ENCODE data around the gene FGD1. TPM values are rescaled to one million over a fixed set of nuclear protein-coding genes. Genes with fewer than 3 reads are reported as not detected.
A peak's percentile ranks its signal among the peaks of the same experiment; 100 is the strongest.

FGD1 gene
- total RNA-seq, 1 experiment from 2014 or later, result 13.9 TPM

GRCh38 chrX:54447461-54447860 lies 48.6 kb downstream of the FGD1 start:
- ChIA-PET POLR2A (interaction anchor here (0.6 kb wide), 1 partner anchor 269 kb away, joined by 3 read pairs; no protein-coding TSS in a partner anchor), CTCF (interaction anchor here (0.7 kb wide), 1 partner anchor 57 kb away, joined by 3 read pairs; no protein-coding TSS in a partner anchor)
- no TSS peak for BruUV-seq (replicated peaks)
- Mint-ChIP-seq H3K27me3 (ENCODE audit: insufficient read depth, unreplicated experiment) (peaks cover 43% of the 10 kb centered on the region), H3K27ac (ENCODE audit: low read depth, unreplicated experiment) (no peak overlapping the region), H3K9me3 (ENCODE audit: unreplicated experiment) (no peaks in the 10 kb centered on the region), H3K4me1 (ENCODE audit: insufficient read depth, unreplicated experiment) (no peaks in the 10 kb centered on the region), H3K36me3 (ENCODE audit: insufficient read depth, unreplicated experiment) (peaks cover 13% of the 10 kb centered on the region), H3K4me3 (ENCODE audit: unreplicated experiment) (no peak overlapping the region)
- DNase-seq (ENCODE audit: unreplicated experiment), result peak; percentile 3
- intact Hi-C loops (cut with micrococcal nuclease), result loop anchor here (5.0 kb wide), 1 partner anchor 610 kb away; no protein-coding TSS in a partner anchor
- TF ChIP-seq, protein P1, sequence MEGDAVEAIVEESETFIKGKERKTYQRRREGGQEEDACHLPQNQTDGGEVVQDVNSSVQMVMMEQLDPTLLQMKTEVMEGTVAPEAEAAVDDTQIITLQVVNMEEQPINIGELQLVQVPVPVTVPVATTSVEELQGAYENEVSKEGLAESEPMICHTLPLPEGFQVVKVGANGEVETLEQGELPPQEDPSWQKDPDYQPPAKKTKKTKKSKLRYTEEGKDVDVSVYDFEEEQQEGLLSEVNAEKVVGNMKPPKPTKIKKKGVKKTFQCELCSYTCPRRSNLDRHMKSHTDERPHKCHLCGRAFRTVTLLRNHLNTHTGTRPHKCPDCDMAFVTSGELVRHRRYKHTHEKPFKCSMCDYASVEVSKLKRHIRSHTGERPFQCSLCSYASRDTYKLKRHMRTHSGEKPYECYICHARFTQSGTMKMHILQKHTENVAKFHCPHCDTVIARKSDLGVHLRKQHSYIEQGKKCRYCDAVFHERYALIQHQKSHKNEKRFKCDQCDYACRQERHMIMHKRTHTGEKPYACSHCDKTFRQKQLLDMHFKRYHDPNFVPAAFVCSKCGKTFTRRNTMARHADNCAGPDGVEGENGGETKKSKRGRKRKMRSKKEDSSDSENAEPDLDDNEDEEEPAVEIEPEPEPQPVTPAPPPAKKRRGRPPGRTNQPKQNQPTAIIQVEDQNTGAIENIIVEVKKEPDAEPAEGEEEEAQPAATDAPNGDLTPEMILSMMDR (IDR thresholded peaks at IDR 0.05; ENCODE audit: unreplicated experiment), result no peak

DNA sequence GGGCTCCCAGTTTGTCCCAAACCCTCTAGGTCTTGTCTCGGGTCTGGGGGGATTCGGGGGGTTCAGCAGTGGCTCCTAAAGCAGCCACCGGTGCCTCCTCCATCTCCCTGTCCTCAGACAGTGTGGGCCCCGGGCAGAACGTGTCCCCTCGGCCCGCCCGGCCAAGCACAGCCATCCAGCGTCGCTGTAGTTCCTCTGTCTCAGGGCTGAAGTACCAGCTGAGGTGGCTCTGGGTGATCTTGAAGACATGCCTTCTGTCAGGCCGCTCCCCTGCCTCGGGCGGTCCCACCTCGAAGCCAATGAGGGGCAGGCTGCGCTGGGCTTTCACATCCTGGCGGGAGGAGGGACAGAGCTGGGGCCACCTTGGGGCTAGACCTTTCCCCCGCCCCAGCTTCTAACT lies 50.0 kb downstream of the FGD1 start:
- no peak overlapping the region for H3K4me3 Mint-ChIP-seq (ENCODE audit: unreplicated experiment)
- peaks cover 57% of the 10 kb centered on the region for H3K27me3 Mint-ChIP-seq (ENCODE audit: insufficient read depth, unreplicated experiment)
- no peaks in the 10 kb centered on the region for H3K9me3 Mint-ChIP-seq (ENCODE audit: unreplicated experiment)
- H3K36me3 Mint-ChIP-seq (ENCODE audit: insufficient read depth, unreplicated experiment), result peaks cover 25% of the 10 kb centered on the region
- POLR2A ChIA-PET, result no interaction called here
- intact Hi-C loops (cut with micrococcal nuclease), result loop anchor here (5.0 kb wide), 1 partner anchor 611 kb away; no protein-coding TSS in a partner anchor
- no peak overlapping the region for H3K27ac Mint-ChIP-seq (ENCODE audit: low read depth, unreplicated experiment)
- BruUV-seq (replicated peaks), result no TSS peak
- no peak for DNase-seq (ENCODE audit: unreplicated experiment)
- CTCF ChIA-PET, result interaction anchor here (0.5 to 1.2 kb wide), 2 partner anchors 50 to 85 kb away, joined by 3 to 4 read pairs; no protein-coding TSS in a partner anchor
- H3K4me1 Mint-ChIP-seq (ENCODE audit: insufficient read depth, unreplicated experiment), result peaks cover 6% of the 10 kb centered on the region
- TF ChIP-seq, protein P1 (IDR thresholded peaks at IDR 0.05; ENCODE audit: unreplicated experiment), result no peak

- Mint-ChIP-seq H3K9me3 (ENCODE audit: unreplicated experiment) (no peaks in the 10 kb centered on the region), H3K27ac (ENCODE audit: low read depth, unreplicated experiment) (no peak overlapping the region)
- intact Hi-C loops (cut with micrococcal nuclease), result loop anchor here (5.0 kb wide), 1 partner anchor 613 kb away; no protein-coding TSS in a partner anchor
Observed at GRCh38 chrX:54444752-54445151, 51.3 kb downstream of the FGD1 start.

DNA sequence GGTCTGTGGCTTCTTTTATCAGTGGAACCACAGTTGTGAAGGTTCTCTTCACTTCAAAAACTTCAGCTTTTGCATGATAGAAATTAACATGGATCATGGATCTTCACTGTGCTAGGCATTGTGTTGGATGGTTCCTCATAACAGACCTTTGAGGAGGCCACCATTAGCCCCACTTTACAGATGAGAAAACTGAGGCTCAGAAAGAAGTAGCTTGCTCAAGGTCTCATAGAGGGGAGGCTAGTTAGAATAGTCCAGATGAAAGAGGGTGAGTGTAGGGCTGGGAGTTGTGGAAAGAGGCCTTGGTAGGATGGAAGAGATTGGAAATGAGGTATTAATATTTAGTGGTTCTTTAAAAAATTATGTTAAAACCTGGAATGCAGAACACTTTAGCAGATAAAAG lies 53.2 kb downstream of the FGD1 start:
- peaks cover 6% of the 10 kb centered on the region for H3K4me1 Mint-ChIP-seq (ENCODE audit: insufficient read depth, unreplicated experiment)
- no peak overlapping the region for H3K4me3 Mint-ChIP-seq (ENCODE audit: unreplicated experiment)
- H3K27ac Mint-ChIP-seq (ENCODE audit: low read depth, unreplicated experiment), result no peak overlapping the region
- no TSS peak for BruUV-seq (replicated peaks)
- no peaks in the 10 kb centered on the region for H3K9me3 Mint-ChIP-seq (ENCODE audit: unreplicated experiment)
- TF ChIP-seq, protein P1 (IDR thresholded peaks at IDR 0.05; ENCODE audit: unreplicated experiment), result no peak
- peaks cover 20% of the 10 kb centered on the region for H3K36me3 Mint-ChIP-seq (ENCODE audit: insufficient read depth, unreplicated experiment)
- ChIA-PET POLR2A (interaction anchor here (0.6 kb wide), 1 partner anchor 398 kb away, joined by 3 read pairs; no protein-coding TSS in a partner anchor), CTCF (interaction anchor here (0.6 to 0.8 kb wide), 2 partner anchors 105 to 209 kb away, joined by 3 read pairs; no protein-coding TSS in a partner anchor)
- peaks cover 48% of the 10 kb centered on the region for H3K27me3 Mint-ChIP-seq (ENCODE audit: insufficient read depth, unreplicated experiment)
- DNase-seq (ENCODE audit: unreplicated experiment), result no peak
- intact Hi-C loops (cut with micrococcal nuclease), result no loop called here

More at GRCh38 chrX:54444752-54445151, 51.3 kb downstream of the FGD1 start:
- H3K36me3 Mint-ChIP-seq (ENCODE audit: insufficient read depth, unreplicated experiment), result peaks cover 25% of the 10 kb centered on the region
- BruUV-seq (replicated peaks), result TSS peak; percentile 57
- POLR2A ChIA-PET, result no interaction called here
- H3K27me3 Mint-ChIP-seq (ENCODE audit: insufficient read depth, unreplicated experiment), result peaks cover 48% of the 10 kb centered on the region
- CTCF ChIA-PET, result interaction anchor here (0.6 kb wide), 1 partner anchor 195 kb away, joined by 5 read pairs; no protein-coding TSS in a partner anchor
- peaks cover 6% of the 10 kb centered on the region for H3K4me1 Mint-ChIP-seq (ENCODE audit: insufficient read depth, unreplicated experiment)
- TF ChIP-seq, protein P1 (IDR thresholded peaks at IDR 0.05; ENCODE audit: unreplicated experiment), result no peak
- no peak overlapping the region for H3K4me3 Mint-ChIP-seq (ENCODE audit: unreplicated experiment)
- no peak for DNase-seq (ENCODE audit: unreplicated experiment)
